GM20000 (cell line): ENCODE data around the gene SYNPO2L.

Experiments used
- DNase-seq: peaks from one replicate; pipeline ENCODE4 v3.0.0; 2012; ENCODE audit warnings: low spot score
- TF ChIP-seq, protein P1 (sequence below): IDR thresholded peaks from 2 replicates; pipeline ENCODE4 v1.5.1; 2012; ENCODE audit warnings: mild to moderate bottlenecking, control low read depth; ENCODE audit errors: extremely low read depth, missing control alignments

The SYNPO2L gene

DNA sequence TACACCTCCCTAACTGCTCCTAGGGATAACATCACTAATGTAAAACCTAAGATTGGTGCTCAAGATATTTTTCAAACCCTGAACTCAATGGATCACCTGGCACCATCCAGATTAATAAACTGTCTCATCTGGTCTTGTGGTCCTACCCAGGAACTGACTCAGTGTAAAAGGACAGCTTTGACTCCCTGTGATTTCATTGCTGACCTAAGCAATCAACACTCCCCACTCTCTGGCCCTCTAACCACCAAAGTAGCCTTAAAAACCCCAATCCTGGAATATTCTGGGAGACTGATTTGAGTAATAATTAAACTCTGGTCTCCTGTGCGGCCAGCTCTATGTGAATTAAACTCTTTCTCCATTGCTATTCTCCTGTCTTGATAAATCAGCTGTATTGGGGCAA lies 58.5 kb downstream of the SYNPO2L start:
- DNase-seq = no peak
- TF ChIP-seq, protein P1, sequence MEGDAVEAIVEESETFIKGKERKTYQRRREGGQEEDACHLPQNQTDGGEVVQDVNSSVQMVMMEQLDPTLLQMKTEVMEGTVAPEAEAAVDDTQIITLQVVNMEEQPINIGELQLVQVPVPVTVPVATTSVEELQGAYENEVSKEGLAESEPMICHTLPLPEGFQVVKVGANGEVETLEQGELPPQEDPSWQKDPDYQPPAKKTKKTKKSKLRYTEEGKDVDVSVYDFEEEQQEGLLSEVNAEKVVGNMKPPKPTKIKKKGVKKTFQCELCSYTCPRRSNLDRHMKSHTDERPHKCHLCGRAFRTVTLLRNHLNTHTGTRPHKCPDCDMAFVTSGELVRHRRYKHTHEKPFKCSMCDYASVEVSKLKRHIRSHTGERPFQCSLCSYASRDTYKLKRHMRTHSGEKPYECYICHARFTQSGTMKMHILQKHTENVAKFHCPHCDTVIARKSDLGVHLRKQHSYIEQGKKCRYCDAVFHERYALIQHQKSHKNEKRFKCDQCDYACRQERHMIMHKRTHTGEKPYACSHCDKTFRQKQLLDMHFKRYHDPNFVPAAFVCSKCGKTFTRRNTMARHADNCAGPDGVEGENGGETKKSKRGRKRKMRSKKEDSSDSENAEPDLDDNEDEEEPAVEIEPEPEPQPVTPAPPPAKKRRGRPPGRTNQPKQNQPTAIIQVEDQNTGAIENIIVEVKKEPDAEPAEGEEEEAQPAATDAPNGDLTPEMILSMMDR = no peak
